Karpas-422 (cell line): ENCODE measurements around the gene THRAP3. TPM values are rescaled to one million over a fixed set of nuclear protein-coding genes. Genes with fewer than 3 reads are reported as not detected.

Source experiments
- DNase-seq: peaks from one replicate; pipeline ENCODE4 v3.0.0-alpha.2; 2015
- H2AFZ ChIP-seq: fragments of 200-600 bp; sonication (generic); 2 replicates; pipeline ENCODE4 v1.6.1; 2014; ENCODE audit warnings: antibody characterized with exemption, low read length, mixed read lengths
- H3K27ac ChIP-seq: fragments of 200-600 bp; sonication (generic); 2 replicates; pipeline ENCODE4 v1.5.1; 2014; ENCODE audit warnings: mild to moderate bottlenecking, low read length, moderate library complexity
- H3K27me3 ChIP-seq: fragments of 200-600 bp; sonication (generic); 2 replicates; pipeline ENCODE4 v1.6.1; 2014; ENCODE audit warnings: low read length, mixed read lengths
- H3K36me3 ChIP-seq: fragments of 200-600 bp; sonication (generic); 2 replicates; pipeline ENCODE4 v1.6.1; 2014; ENCODE audit warnings: low read length, mixed read lengths; ENCODE audit not compliant: insufficient read depth
- H3K4me1 ChIP-seq: fragments of 200-600 bp; sonication (generic); 2 replicates; pipeline ENCODE4 v1.6.1; 2014; ENCODE audit warnings: mild to moderate bottlenecking, low read length, mixed read lengths
- H3K4me2 ChIP-seq: fragments of 200-600 bp; sonication (generic); 2 replicates; pipeline ENCODE4 v1.6.1; 2014; ENCODE audit warnings: low read length, low read depth, mild to moderate bottlenecking; ENCODE audit not compliant: poor library complexity, severe bottlenecking
- H3K4me3 ChIP-seq: fragments of 200-600 bp; sonication (generic); 2 replicates; pipeline ENCODE4 v1.5.1; 2014; ENCODE audit warnings: mild to moderate bottlenecking, antibody characterized with exemption, low read length, mixed read lengths
- H3K79me2 ChIP-seq: fragments of 200-600 bp; sonication (generic); 2 replicates; pipeline ENCODE4 v1.6.1; 2014; ENCODE audit warnings: mild to moderate bottlenecking, low read length, mixed read lengths
- H3K9ac ChIP-seq: fragments of 200-600 bp; sonication (generic); 2 replicates; pipeline ENCODE4 v1.6.0; 2014; ENCODE audit warnings: low read length
- H3K9me2 ChIP-seq: fragments of 200-600 bp; sonication (generic), shearing (Covaris generic); replicated peaks from 2 replicates; pipeline ENCODE4 v1.6.0; 2014; ENCODE audit warnings: mild to moderate bottlenecking, low read length, moderate library complexity; ENCODE audit not compliant: insufficient read depth
- H3K9me3 ChIP-seq: fragments of 300-700, 200-600 bp; sonication (generic); 2 replicates; pipeline ENCODE4 v1.6.1; 2014; ENCODE audit warnings: low read length, mixed read lengths
- H4K20me1 ChIP-seq: fragments of 200-600 bp; sonication (generic); 2 replicates; pipeline ENCODE4 v1.6.1; 2014; ENCODE audit warnings: mild to moderate bottlenecking, antibody characterized with exemption, low read length, low read depth; ENCODE audit not compliant: insufficient read depth
- total RNA-seq: library from RNA; depleted of rRNA; stranded (reverse); fragments of >200 nt; shearing (Covaris generic); gene quantifications from 2 replicates; pipeline ENCODE4 v1.2.3, GENCODE V29; 2014; ENCODE audit warnings: low replicate concordance

The THRAP3 gene
- total RNA-seq, 1 experiment from 2014 or later, result 47.0 TPM

DNA sequence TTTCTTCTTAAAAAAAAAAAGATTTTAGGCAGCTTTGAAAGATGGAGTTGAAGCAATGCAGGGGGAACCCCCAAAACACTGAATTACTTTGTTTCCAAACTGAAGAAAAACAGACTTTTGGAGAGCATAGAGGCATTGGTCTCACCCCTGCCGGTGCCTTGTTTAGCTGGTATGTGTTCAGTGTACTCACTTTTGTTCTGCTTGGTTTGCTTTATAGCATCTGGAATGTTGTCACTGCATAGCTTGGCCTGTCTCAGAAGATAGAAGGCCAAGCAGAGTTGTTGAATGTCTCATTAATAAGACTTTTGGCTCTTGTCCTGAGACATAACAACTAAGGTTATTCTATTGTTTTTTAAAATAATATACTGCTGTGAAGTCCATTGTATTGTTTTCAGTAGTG, 6.9 kb downstream of the THRAP3 start:
- Histone ChIP-seq H3K9ac (no peak overlapping the region), H3K9me3 (no peaks in the 10 kb centered on the region), H3K4me3 (no peak overlapping the region), H2AFZ (no peak overlapping the region), H3K27ac (no peak overlapping the region), H3K9me2 (no peaks in the 10 kb centered on the region), H3K4me2 (no peak overlapping the region), H3K36me3 (peaks cover 42% of the 10 kb centered on the region), H3K27me3 (no peaks in the 10 kb centered on the region), H3K79me2 (peaks cover 100% of the 10 kb centered on the region), H4K20me1 (peaks cover 27% of the 10 kb centered on the region; the same call in 1 of the 2 replicates), H3K4me1 (no peaks in the 10 kb centered on the region; the same call in 1 of the 2 replicates)
- DNase-seq, result no peak

DNA sequence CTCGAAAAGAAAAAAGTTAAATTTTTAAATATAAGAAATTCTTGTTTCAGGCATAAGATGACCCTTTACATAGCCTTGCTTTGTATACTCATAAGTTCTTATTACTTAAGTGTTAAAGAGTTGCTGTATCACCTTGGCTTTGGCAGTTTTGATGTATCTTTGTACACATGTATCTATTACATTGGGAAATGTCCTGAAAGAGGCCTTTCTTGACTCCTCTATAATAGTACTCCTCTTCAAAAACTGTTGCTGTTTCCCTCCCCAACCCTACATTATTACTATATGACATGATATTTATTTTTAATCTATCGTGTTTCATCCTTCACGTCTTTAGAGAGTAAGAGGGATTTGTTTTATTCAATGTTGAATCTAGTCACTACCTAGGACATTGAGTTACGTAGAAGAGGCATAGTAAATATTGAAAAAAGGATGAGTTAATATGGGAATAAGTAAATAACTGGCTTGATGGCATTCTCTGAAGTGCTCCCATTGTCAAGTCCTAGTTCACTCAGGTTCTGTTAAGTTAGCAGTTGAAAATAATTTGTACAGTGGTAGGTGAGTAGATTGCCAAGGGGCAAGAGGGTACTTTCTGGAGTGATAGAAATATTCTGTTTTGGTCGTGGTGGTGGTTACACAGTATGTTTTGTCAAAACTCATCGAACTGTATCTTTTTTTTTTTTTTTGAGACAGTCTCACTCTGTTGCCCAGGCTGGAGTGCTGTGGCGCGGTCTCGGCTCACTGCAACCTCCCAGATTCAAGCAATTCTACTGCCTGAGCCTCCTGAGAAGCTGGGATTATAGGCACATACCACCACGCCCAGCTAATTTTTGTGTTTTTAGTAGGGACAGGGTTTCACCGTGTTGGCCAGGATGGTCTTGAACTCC, 8.2 kb downstream of the THRAP3 start:
- Histone ChIP-seq H3K9me3 (no peaks in the 10 kb centered on the region), H3K9me2 (no peaks in the 10 kb centered on the region), H3K79me2 (peaks cover 98% of the 10 kb centered on the region), H3K36me3 (peaks cover 39% of the 10 kb centered on the region), H4K20me1 (peaks cover 26% of the 10 kb centered on the region; the same call in 1 of the 2 replicates), H3K9ac (no peak overlapping the region), H3K27ac (no peak overlapping the region), H3K4me3 (no peak overlapping the region), H2AFZ (no peak overlapping the region), H3K4me1 (no peaks in the 10 kb centered on the region), H3K27me3 (no peaks in the 10 kb centered on the region), H3K4me2 (no peak overlapping the region)
- DNase-seq, result no peak

DNA sequence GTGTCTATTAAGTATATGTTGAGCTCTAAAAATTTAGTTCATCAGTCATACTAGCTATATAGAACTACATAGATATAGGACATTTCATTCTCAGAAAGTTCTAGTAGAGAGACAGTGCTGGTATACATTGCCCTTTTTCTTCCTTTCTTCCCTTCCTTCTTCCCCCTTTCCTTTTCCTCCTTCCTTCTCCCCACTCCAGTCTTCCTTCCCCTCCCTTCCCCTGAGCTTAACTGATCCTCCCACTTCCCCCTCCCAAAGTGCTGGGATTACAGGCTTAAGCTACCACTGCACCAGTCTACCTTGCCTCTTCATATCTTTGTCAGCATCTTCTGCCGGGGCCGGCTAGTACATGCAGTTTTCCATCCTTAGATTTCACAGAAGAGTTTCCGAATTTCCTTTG, 12.1 kb downstream of the THRAP3 start:
- no peaks in the 10 kb centered on the region for H3K27me3 ChIP-seq
- no peaks in the 10 kb centered on the region for H3K9me3 ChIP-seq
- no peaks in the 10 kb centered on the region for H3K9me2 ChIP-seq
- H3K79me2 ChIP-seq, result peaks cover 96% of the 10 kb centered on the region
- no peak overlapping the region for H3K4me3 ChIP-seq
- H3K4me2 ChIP-seq, result no peak overlapping the region
- no peak for DNase-seq
- peaks cover 30% of the 10 kb centered on the region; the same call in 1 of the 2 replicates for H4K20me1 ChIP-seq
- H3K27ac ChIP-seq, result no peak overlapping the region
- H3K4me1 ChIP-seq, result no peaks in the 10 kb centered on the region
- no peak overlapping the region for H3K9ac ChIP-seq
- no peak overlapping the region for H2AFZ ChIP-seq
- H3K36me3 ChIP-seq, result peaks cover 37% of the 10 kb centered on the region

DNA sequence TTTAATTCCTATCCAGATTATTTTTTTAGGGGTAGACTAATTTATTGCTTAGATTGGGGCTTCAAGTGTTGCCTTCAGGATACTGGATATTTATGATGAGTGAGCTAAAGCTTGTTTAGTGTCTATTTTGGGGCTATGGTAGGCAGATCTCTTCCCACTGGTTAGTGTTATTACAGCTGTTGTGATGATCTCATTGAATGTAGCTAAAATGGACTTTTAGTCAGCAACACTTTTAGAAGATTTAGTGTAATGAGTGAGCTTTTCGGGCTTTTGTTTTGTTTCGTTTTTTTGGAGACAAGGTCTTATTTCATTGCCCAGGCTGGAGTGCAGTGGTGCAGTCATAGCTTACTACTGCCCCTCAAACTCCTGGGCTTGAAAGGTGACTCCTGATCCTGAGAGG, 14.2 kb downstream of the THRAP3 start:
- H2AFZ ChIP-seq, result no peak overlapping the region
- H4K20me1 ChIP-seq, result peaks cover 26% of the 10 kb centered on the region; the same call in 1 of the 2 replicates
- no peaks in the 10 kb centered on the region for H3K4me1 ChIP-seq
- no peak overlapping the region for H3K4me2 ChIP-seq
- no peak overlapping the region for H3K9ac ChIP-seq
- no peak for DNase-seq
- H3K27me3 ChIP-seq, result no peaks in the 10 kb centered on the region
- no peaks in the 10 kb centered on the region for H3K9me3 ChIP-seq
- no peaks in the 10 kb centered on the region for H3K9me2 ChIP-seq
- peaks cover 32% of the 10 kb centered on the region for H3K36me3 ChIP-seq
- no peak overlapping the region for H3K4me3 ChIP-seq
- peaks cover 91% of the 10 kb centered on the region for H3K79me2 ChIP-seq
- H3K27ac ChIP-seq, result no peak overlapping the region

DNA sequence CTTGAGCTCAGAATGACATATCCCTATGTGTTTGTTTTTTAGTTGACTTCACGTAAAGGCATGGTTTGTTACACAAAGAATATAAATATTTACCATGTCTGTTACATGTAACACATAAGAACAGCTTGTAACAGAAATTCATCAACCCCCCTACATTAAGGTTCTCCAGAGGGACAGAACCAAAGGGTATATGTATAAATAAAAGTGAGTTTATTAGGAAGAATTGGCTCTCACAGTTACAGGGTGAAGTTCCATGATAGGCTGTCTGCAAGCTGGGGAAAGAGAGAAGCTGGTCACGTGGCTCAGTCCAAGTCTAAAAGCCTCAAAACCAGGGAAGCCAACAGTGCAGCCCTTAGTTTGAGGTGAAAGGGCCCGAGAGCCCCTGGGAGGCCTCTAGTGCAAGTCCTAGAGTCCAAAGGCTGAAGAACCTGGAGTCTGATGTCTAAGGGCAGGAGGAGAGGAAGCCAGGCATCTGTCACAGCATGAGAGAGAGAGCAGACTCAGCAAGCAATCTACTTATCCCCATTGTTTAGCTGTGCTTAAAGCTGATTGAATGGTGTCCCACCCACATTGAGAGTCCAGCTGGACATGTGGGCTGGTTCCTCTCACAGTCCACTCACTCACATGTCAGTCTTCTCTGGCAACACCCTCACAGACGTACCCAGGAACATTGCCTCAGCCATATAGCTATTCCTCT, 15.8 kb downstream of the THRAP3 start:
- no peaks in the 10 kb centered on the region for H3K27me3 ChIP-seq
- no peaks in the 10 kb centered on the region for H3K4me1 ChIP-seq
- H3K4me2 ChIP-seq, result no peak overlapping the region
- DNase-seq, result no peak
- no peak overlapping the region for H3K4me3 ChIP-seq
- no peaks in the 10 kb centered on the region for H3K9me2 ChIP-seq
- no peak overlapping the region for H2AFZ ChIP-seq
- no peaks in the 10 kb centered on the region for H3K9me3 ChIP-seq
- H3K36me3 ChIP-seq, result peaks cover 32% of the 10 kb centered on the region
- H3K79me2 ChIP-seq, result peaks cover 88% of the 10 kb centered on the region
- peaks cover 18% of the 10 kb centered on the region; the same call in 1 of the 2 replicates for H4K20me1 ChIP-seq
- H3K9ac ChIP-seq, result no peak overlapping the region
- H3K27ac ChIP-seq, result no peak overlapping the region

DNA sequence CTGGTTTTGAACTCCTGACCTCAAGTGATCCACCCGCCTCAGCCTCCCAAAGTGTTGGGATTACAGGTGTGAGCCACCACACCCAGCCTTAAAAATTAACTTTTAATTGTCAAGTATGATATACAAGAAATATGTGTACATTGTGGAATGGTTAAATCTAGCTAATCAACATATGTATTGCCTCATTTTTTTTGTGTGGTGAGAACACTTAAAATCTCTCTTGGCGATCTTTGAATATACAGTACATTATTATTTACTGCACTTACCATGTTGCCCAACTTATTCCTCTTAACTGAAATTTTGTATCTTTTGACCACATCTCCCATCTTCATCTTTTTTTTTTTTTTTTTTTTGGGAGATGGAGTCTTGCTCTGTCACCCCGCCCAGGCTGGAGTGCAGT, 23.3 kb downstream of the THRAP3 start:
- peaks cover 17% of the 10 kb centered on the region for H3K4me1 ChIP-seq
- H3K36me3 ChIP-seq, result peaks cover 8% of the 10 kb centered on the region; the same call in 1 of the 2 replicates
- peaks cover 89% of the 10 kb centered on the region for H3K79me2 ChIP-seq
- no peak overlapping the region for H3K9ac ChIP-seq
- DNase-seq, result no peak
- no peaks in the 10 kb centered on the region for H3K9me3 ChIP-seq
- no peak overlapping the region for H3K4me2 ChIP-seq
- no peak overlapping the region for H3K27ac ChIP-seq
- H3K9me2 ChIP-seq, result no peaks in the 10 kb centered on the region
- H3K27me3 ChIP-seq, result no peaks in the 10 kb centered on the region
- no peaks in the 10 kb centered on the region; the same call in 1 of the 2 replicates for H4K20me1 ChIP-seq
- no peak overlapping the region for H3K4me3 ChIP-seq
- H2AFZ ChIP-seq, result no peak overlapping the region

DNA sequence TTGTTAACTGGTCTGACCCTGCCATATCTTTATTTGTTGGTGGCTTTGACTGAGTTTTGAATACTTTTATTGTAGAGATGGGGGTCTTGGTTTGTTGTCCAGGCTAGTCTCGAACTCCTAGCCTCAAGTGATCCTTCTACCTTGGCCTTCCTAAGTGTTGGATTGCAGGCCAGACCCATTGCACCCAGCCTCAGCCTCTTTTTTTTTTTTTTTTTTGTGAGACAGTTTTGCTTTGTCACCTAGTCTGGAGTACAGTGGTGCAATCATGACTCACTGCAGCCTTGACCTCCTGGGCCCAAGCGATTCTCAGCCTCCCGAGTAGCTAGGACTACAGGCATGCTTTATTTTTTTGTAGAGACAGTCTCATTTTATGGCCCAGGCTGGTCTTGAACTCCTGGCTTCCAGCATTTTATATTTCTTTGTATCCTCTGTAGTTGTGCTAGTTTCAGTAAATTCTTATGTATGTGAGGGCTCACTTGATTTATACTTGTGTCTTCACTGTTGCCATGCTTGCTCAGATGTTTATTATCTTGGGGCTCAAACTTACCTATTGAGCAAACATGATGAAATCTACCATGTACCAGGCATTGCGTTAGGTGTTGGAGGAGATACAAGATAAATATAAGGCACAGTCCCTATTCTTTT, 24.1 kb downstream of the THRAP3 start:
- Histone ChIP-seq H3K4me1 (peaks cover 24% of the 10 kb centered on the region), H3K9me2 (no peaks in the 10 kb centered on the region), H2AFZ (no peak overlapping the region), H3K9me3 (no peaks in the 10 kb centered on the region), H3K27ac (no peak overlapping the region), H3K79me2 (peaks cover 91% of the 10 kb centered on the region), H3K36me3 (peaks cover 8% of the 10 kb centered on the region; the same call in 1 of the 2 replicates), H3K4me2 (no peak overlapping the region), H3K27me3 (no peaks in the 10 kb centered on the region), H4K20me1 (no peaks in the 10 kb centered on the region; the same call in 1 of the 2 replicates), H3K9ac (no peak overlapping the region), H3K4me3 (no peak overlapping the region)
- no peak for DNase-seq
